ENCODE data around the gene MSL1.

MSL1 gene

DNA sequence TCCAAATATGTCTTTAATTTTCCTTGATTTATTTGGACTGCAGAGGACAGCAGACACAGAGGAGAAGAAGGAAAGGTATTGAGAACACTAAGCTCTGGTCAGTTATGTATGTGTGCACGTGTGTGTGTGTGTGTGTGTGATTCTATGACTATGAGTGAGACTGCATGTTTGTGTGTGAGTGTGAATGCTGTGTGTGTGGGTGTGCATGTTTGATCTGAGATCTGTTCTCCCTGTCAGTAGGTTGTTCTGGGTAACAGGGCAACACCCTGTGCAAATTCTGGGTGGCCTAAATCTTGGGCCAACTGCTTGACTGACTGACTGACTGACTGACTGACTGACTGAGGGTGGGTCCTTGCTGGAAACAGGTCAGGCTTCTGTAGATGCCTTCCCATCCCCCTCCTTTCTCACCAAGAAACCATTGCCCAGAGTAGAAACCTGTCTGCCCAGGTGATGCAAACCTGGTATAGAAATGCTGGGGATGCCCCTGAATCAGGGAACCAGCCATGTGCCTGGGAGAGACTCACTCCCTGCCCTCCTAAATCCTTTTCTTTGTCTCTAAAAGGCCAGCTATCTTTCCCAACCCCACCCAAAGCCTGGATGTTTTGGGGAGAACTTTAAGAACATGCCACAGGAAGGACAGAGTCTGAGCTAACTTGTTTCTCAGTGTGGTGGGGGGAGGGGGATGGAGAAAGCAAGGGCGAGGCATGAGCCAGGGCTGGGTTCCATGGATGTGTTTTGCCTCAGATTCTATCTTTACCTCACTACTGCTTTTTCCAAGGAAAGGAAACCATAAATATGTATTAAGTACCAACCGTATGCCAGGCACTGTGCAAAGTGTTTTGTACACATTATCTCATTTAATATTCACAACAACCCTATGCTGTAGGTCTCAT is 16.9 kb upstream of the MSL1 start:
- DNase-seq (ENCODE audit: low read depth in 2 of 2): no peak

GRCh38 chr17:40105861-40106759 is 15.7 kb upstream of the MSL1 start:
- no peak for DNase-seq (ENCODE audit: low read depth in 2 of 2)

DNA sequence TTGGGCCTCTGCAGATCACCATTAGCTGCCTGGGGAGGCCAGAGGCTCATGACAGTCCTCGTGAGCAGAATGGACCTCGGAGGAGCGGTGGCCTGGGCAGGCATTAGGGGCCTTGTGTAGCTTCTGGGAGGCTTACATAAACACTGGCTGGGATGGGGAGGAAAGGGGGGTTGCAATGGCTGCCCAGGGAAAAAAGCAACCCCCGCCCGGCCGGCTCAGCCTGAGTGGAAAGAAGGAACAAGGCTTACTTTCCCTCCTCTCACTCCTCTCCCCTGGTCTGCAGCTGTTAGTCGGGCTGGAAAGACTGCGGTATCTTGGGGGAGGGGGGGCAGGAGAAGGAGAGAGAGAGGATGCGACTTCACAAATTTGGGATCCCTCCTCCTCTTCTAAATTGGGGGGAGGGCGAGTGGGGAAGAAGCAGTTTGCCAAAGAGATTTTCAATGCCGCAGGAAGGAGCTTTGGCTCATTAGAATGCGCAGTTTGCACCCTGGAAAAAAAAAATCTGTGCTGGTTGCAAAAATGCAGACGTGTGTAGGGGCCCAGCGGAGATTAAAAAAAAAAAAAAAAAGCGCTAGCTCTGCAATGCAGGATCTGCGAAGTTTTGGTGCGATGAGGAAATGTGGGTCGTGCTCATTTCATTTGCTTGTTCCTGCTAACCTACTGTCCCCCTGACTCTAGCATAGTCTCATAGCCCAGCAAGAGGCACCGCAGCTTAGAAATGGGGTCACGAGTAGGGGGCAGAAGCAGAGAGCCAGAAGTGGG is 14.8 kb upstream of the MSL1 start:
- DNase-seq (ENCODE audit: low read depth in 2 of 2): no peak

- no peak for DNase-seq (ENCODE audit: low read depth in 2 of 2)
These were observed 14.1 kb upstream of the MSL1 start for GRCh38 chr17:40107522-40108174.

- no peak for DNase-seq (ENCODE audit: low read depth in 2 of 2)
These were observed 12.6 kb upstream of the MSL1 start for GRCh38 chr17:40108970-40109824.

- DNase-seq (ENCODE audit: low read depth in 2 of 2): no peak
These were observed 11.5 kb upstream of the MSL1 start for GRCh38 chr17:40110026-40110845.

GRCh38 chr17:40111221-40112128 is 10.3 kb upstream of the MSL1 start:
- DNase-seq (ENCODE audit: low read depth in 2 of 2): peak; percentile 42 to 59

- DNase-seq (ENCODE audit: low read depth in 2 of 2): no peak
These were observed 9.5 kb upstream of the MSL1 start for GRCh38 chr17:40112191-40112711.

DNA sequence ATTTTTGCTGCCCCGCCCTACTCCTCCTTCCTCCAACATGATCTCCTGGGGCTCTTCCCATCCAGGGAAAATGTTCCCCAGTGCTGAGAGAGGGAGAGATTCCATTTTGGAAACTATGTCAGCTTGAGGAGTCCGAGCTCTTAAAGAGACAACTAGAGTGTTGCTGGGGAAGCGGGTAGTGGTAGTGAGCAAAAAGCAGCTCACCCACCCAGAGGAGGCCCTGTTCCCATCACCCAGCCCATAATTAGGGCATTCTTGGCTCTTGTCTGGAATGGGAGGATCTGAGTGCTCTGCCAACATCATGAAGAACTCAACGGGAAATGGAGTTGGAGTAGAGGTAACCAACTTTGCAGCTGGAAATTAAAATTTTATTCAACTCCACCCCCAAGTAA is 9.1 kb upstream of the MSL1 start:
- DNase-seq (ENCODE audit: low read depth in 2 of 2): no peak

- DNase-seq (ENCODE audit: low read depth in 2 of 2): peak; percentile 80 to 90
These were observed 8.5 kb upstream of the MSL1 start for GRCh38 chr17:40113110-40113906.

- no peak for DNase-seq (ENCODE audit: low read depth in 2 of 2)
These were observed 7.9 kb upstream of the MSL1 start for GRCh38 chr17:40113907-40114245.

DNA sequence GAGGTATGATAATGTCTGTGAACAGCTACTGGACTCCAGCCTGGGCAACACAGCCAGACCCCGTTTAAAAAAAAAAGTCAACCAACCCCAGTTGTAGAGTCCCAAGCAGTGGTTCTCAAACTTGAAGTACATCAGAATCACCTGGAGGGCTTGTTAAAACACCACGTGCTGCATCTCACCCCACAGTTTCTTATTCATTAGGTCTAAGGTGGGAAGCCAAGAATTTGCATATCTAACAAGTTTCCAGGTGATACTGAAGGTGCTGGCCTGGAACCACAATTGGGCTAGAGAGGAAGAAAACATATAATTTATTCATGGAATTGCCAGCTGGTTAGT is 6.7 kb upstream of the MSL1 start:
- no peak for DNase-seq (ENCODE audit: low read depth in 2 of 2)

DNA sequence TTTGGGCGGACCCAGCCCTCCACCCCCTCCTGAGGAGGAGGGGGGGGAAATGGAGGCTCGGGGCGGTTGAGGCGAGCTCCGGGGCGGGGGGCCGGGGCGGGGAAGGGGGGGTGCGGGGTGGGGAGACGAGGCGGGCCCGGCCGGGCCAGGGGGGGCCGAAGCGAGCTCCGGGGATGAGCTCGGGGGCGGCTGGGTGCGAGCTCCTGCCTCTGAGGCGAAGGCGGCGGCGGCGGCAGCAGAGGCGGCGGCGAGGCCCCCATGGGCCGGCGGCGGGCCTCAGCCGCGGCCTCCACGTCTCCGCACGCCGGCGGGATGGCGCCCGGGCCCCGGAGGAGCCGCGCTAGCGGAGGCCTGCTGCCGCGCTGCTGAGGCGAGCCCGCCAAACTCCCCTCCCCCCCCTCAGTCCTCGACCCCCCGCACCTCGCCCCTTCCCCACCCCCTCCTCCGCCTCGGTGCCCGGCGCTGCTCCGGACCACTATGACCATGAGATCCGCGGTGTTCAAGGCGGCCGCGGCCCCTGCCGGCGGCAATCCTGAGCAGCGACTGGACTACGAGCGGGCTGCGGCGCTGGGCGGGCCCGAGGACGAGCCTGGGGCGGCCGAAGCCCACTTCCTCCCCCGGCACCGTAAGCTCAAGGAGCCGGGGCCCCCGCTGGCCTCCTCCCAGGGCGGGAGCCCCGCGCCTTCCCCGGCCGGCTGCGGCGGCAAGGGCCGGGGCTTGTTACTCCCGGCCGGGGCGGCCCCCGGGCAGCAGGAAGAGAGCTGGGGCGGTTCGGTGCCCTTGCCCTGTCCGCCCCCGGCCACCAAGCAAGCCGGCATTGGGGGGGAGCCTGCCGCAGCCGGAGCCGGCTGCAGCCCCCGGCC is 596 bp downstream of the MSL1 start:
- peak in 1 of 2 donors; percentile 42 for DNase-seq (ENCODE audit: low read depth in 2 of 2)

DNA sequence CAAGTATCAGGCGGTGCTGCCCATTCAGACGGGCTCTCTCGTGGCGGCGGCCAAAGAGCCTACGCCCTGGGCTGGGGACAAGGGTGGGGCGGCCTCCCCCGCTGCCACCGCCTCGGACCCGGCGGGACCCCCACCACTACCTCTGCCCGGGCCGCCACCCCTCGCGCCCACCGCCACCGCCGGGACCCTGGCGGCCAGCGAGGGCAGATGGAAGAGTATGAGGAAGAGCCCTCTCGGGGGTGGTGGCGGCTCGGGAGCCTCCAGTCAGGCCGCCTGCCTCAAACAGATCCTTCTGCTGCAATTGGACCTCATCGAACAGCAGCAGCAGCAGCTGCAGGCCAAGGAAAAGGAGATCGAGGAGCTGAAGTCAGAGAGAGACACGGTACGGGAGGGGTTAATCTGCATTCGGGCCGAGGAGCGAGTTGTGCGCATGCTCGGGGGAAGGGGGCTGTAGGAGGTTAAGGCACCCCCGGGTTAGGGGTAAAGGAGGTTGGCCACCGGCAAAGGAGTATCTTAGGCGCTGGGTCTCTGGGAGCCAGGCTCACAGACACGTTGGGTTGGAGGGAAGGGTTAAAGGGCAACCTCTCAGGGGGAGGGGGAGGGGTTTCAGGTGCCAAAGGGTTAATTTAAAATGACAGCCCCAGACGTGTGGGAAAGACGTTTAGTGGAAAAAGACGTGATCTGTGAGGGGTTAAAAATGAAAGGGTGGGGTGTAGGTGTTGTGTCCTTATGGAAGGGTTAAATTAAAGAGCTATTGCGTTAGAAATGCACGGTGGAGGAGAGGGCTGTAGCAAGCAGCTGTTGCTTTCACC is 1.4 kb downstream of the MSL1 start:
- DNase-seq (ENCODE audit: low read depth in 2 of 2): peak in 1 of 2 donors; percentile 38

DNA sequence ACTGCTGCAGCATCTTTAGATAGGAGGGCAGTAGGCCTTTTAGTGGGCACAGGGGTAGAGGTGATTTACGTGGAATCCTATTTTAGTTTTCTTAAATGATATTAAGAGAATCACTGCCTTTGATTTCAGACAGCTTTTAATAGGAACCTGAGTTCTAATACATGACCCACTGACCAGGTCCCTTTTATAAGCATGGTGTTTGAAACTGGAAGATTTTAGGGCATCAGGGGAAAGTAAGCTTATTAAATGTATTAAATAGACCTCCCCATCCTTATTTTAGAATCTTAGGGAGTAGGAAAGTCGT is 2.0 kb downstream of the MSL1 start:
- DNase-seq (ENCODE audit: low read depth in 2 of 2): no peak
